SW 1271 (cell line): ENCODE results near the gene SLCO4A1.

ENCODE experiments used
- DNase-seq, 2 experiments: peaks; one replicate each; lab custom pipeline; 2025; lab: John Stamatoyannopoulos, UW

The SLCO4A1 gene

DNA sequence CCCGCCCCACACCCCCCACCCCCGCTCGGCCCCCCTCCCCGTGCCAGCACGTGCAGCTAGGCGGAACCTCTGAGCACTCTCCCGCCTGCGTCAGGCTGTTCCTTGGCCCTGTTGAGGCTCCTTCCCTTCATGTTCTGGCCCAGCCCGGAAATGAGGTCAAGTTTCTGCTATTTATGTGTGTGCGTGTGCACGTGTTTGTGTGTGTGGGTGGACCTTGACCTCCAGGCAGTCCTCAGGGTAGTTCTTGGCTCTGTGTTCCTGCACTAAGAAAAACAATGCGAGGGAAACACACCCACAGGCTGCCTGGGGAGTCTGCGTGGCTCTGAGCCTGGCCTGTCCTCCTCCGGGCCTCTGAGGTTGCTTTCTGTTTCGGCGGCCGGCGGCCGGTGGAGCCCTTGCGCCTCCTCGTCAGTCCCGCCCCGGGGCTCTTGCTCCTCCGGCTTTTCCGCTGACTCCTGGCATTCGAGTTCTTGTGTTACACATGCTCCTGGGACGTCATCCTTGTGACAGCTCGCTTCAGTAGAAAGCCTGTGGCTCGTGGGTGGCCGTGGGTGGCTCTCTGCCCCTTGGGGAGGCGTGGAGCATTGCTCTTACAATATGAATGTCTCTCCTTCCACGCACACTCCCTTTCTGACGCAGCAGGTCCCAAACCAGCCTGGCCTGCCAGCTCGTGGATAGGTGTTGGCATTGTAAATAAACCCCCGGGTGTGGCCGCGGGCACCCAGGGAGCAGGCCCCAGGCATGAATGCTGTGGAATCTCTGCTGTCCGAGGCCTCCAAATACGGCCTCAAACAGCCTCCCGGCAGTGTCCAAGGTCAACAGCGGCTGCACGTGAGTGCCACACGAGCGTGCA is 10.0 kb downstream of the SLCO4A1 start:
- DNase-seq, result peak; percentile 84 to 94

DNA sequence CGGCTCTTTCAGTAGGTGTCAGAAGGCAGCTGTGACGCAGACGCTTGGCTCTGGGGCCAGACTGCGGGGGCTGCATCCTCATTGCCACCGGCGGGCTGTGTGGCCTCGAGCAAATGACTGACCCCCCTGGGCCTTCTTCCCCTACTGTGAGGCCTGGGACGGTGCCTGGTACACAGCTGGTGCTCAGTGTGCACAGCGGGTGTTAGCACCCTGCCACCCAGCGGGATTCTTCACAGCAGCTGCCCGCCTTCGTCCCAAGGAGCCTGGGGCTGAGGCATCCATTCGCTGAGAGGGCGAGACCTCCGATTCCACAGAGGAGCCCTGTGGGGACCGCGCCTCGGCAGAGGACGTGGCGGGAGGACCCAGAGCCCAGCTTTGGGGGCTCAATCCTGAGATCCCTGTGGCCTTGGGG is 10.6 kb downstream of the SLCO4A1 start:
- no peak for DNase-seq

DNA sequence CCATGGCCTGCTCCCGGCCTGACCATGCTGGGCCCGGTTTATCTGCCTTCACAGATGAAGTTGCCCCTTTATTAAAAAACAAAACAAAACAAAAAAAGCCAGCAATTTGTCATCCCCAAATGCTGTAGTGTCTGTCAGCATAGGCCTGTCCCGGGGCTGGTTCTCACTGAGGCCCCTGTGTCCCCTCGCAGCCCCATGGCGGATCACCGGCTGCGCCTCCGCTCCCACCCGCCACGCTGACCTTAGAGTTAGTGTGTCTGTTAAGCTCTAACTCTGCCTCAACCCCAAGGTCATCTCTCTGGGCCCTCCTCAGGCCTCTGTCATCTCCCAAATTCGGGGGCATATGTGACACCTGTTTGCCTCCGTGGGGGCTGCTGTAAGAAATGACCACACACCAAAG is 11.1 kb downstream of the SLCO4A1 start:
- DNase-seq, result no peak

DNA sequence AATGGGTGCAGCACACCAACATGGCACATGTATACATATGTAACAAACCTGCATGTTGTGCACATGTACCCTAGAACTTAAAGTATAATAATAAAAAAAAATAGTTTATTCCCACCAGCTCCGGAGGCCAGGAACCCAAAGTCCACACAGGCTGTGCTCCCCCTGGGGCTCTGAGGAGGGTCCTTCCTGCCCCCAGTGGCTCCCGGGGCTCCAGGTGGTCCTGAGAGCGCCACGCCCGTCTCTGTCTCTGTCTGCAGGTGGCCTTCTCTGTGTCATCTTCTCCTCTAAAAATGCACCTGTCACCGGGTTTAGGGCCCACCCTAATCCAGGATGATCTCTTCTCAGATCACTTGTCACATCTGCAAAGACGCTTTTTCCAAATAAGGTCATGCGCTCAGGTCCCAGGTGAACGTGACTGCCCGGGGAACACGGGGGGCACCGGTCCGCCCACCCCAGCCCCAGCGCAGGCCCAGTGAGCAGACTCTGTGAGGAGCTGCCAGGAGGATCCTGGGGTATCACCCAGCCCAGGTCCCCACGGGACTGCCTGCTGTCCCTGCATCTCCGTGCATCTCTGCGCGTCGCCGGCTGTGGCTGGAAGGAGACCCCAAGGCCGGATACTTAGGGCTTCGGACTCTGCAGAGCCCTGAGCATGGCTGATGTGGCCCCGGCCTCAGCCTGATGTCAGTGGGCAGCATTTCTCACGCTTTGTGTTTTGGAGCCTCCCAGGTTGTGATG is 11.8 kb downstream of the SLCO4A1 start:
- DNase-seq, result no peak

DNA sequence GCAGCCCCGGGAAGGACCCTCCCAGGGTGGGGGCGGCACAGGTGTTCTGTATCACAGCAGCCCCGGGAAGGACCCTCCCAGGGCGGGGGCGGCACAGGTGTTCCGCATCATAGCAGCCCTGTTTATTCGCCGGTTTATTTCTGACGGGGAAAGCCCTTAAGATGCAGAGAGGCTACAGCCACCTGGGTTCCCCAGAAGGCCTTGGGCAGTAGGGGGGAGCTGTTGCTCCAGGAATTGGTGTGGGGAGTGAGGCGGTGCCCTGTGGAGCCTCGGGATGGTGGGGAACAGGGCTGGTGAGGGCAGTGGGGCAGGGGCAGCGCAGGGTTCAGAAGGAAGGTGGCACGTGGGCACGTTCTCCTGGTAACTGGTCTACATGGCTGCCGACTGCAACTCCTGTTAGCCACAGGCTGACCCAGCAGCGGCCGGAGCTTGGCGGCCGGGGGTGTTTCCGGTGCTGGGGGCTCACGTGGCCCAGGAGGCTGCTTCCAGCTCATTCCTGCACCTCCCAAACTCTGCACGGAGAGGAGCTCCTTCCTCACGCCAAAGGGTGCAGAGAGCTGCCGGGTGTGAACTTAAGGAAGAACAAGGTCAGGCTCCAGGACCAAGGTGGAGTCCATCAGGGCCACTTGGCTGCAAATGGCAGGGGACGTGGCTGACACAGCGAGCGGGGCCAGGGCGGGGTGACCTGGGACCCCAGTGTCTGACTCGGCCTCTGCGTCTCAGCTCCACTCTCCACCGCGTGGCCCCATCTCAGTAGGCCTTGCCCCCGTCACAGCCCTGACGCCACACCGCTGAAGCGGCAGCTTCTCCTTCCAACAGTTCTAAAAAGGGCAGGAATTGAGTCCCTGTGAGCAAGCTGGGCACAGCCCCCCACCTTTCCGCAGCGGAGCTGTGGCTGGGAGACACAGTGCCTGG is 13.2 kb downstream of the SLCO4A1 start:
- no peak for DNase-seq

DNA sequence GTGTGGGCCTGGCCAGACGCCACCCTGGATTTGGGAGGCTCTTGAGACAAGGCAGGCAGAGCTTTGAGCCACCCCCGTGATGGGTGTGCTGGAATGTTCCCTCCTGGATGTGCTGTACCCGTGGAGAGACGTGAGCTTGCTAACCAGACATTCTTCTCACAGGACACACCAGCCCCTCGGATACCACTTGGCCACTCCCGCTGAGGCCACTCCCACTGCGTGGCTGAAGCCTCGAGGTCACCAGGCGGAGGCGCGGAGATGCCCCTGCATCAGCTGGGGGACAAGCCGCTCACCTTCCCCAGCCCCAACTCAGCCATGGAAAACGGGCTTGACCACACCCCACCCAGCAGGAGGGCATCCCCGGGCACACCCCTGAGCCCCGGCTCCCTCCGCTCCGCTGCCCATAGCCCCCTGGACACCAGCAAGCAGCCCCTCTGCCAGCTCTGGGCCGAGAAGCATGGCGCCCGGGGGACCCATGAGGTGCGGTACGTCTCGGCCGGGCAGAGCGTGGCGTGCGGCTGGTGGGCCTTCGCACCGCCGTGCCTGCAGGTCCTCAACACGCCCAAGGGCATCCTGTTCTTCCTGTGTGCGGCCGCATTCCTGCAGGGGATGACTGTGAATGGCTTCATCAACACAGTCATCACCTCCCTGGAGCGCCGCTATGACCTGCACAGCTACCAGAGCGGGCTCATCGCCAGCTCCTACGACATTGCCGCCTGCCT is 14.1 kb downstream of the SLCO4A1 start:
- DNase-seq, result no peak

DNA sequence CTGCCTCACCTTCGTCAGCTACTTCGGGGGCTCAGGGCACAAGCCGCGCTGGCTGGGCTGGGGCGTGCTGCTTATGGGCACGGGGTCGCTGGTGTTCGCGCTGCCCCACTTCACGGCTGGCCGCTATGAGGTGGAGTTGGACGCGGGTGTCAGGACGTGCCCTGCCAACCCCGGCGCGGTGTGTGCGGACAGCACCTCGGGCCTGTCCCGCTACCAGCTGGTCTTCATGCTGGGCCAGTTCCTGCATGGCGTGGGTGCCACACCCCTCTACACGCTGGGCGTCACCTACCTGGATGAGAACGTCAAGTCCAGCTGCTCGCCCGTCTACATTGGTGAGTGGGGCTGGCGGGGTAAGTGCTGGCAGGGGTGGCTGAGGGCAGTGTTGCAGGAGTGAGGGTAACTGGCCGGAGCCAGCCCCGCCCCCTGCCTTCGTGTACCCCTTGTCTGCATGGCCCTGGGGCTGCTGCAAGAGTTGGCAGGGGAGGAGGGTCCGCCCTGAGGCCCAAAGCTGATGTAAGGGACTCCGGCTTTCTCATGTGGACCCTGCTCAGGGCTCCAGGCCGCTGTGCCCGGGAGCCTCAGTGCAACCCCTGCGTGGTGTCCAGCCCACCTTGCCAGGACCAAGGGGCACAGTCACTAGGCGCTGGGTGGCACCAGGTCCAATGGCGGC is 14.8 kb downstream of the SLCO4A1 start:
- no peak for DNase-seq

DNA sequence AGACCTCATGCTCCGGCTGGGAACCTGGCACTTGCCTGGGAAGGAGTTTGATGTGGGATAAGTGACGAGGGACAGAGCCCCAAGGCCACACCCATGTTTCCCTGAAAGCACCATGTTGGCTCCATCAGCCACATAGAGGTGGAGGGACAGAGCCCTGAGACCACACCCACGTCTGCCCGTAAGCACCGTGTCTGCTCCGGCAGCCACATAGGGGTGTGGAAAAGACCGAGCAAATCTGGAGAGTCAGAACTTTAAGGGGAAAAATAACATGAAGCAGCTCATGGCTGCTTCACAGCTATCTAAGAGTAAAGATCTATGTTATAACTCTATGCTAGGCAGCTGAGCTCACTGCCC is 15.3 kb downstream of the SLCO4A1 start:
- no peak for DNase-seq

DNA sequence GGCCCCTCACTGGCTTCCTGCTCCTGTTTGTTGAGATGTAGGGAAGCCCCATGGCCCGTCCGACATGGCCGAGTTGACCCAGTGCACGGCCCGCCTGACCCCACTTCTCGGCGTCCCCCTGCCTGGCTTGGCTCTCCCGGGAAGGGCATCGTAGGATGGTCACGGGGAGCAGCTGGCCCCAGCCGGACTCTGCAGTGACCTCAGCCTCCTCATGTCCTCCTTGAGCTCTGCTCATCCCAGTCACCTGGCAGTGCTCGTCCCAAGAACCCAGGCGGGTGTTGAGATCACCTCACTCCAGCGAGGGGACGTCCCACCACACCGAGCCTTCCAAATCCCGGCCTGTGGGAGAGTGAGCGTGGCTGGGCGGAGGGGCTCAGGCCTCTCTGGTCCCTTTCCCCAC is 15.7 kb downstream of the SLCO4A1 start:
- no peak for DNase-seq

DNA sequence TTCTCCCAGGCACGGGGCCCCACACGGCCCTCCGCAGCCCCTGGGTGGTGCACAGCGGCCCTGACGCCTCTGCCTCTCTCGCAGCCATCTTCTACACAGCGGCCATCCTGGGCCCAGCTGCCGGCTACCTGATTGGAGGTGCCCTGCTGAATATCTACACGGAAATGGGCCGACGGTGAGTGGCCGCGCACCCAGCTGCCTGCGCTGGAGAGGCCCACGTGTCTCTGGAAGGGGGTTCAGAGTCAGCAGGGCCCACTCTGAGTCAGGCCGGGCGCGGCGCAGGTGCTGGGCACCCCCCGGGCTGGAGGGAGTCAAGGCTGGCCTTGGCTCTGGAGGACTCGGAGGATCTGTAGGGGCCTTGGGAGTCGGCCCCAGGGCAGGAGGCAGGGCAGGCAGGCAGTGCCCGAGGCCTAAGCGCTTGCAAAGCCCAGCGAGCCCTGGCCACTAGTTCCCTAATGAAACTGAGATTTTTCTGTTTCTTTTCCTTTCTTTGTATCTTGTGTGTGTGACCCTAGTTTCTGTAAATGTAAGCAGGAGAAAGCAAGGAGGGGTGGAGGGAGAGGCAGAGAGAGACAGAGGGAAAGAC is 16.4 kb downstream of the SLCO4A1 start:
- DNase-seq, result no peak

DNA sequence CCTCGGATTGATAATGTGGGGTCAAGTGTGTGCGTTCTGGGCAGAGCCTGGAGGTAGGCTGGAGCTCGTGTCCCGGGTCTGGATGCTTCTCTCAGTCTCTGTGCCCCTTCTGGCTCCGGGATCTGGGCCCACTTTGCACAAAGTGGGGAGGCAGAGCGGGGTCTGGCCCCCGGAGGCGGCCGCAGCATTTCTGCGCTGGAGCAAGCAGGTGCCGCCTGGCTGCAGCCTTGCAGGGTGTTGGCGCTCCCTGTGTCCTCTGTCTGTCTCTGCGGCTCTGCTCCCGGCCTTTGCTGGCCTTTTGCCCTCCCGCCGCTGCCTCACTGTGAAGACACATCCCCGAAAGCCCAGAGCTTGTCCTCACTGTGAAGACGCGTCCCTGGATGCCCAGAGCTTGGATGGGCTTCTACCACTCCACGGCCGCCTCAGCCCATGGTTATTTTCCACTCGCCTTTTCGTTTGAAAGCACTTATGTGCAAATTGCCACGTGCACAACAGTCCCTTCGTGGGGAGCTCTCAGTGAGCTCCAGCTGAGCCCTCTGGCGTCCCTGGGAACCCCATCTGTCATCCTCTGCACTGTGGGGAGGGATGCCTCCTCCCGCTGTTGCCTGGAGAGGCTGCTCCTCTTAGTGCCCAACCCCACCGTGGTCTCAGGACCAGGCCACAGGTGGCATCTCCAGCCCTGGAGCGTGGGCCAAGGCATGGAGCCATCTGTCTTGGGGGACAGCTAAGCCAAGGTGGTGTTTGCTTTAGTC is 17.4 kb downstream of the SLCO4A1 start:
- no peak for DNase-seq

DNA sequence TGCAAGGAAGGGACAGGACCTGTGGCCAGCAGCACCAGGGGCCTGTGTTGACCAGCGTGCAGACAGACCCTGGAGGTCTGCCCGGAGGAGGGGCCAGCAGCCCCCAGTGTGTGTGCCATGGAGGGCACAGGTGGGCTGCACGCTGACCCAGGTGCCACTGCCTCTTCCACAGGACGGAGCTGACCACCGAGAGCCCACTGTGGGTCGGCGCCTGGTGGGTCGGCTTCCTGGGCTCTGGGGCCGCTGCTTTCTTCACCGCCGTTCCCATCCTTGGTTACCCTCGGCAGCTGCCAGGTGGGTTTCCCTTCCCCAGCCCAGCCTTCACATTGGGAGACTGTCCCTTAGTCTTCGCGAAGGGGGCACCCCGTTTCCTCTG is 17.9 kb downstream of the SLCO4A1 start:
- no peak for DNase-seq

DNA sequence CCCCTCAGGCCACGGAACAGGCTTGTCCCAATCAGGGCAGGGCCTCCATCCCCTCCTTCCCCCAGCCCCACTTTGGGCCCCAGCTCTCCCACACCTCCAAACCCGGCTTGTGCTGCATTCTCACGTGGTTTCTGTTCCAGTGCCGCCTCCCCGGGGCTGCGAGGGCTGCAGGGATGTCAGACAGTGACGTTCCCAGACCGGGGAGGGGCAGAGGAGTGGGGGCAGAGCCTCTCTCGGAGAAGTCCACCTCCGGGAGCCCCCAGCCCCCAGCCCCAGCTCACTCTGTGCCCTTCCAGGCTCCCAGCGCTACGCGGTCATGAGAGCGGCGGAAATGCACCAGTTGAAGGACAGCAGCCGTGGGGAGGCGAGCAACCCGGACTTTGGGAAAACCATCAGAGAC is 18.5 kb downstream of the SLCO4A1 start:
- no peak for DNase-seq

DNA sequence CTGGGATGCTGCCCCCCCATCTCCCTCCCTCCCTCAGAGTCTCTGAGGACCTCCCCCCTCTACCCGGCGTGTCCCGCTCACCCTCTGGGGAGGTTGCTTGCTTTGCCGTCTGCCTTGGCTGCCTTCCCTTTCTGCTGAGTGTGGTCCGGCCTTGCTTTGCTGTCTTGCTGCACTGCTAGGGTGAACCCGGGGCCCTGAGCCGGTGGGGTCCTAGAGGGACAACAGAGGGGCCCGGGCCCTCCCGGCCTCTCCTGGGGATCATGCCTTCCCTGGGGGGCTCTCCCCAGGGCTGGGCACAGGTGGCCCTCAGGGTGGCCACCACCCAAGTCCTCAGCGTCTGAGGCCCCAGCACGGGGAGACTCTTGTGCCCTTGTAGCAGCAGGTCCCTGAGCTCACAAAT is 19.3 kb downstream of the SLCO4A1 start:
- no peak for DNase-seq

DNA sequence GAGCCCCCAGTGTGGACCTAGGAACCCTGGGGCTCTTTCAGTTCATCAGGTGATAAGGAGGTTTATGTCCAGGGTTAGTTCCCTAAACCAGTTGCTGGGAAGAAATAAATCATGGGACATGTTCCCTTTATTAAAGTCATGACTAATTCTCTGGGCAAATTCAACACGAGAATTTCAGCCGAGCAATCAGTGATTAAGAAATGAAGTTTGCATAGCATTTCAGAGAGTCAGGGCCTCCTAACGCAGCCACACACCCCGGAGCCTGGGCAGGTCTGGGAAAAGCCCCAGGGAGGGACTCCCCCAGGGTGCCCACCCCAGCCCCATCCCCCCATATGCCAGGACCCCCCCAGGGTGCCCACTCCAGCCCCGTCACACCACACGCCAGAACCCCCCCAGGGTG is 20.1 kb downstream of the SLCO4A1 start:
- DNase-seq, result no peak

DNA sequence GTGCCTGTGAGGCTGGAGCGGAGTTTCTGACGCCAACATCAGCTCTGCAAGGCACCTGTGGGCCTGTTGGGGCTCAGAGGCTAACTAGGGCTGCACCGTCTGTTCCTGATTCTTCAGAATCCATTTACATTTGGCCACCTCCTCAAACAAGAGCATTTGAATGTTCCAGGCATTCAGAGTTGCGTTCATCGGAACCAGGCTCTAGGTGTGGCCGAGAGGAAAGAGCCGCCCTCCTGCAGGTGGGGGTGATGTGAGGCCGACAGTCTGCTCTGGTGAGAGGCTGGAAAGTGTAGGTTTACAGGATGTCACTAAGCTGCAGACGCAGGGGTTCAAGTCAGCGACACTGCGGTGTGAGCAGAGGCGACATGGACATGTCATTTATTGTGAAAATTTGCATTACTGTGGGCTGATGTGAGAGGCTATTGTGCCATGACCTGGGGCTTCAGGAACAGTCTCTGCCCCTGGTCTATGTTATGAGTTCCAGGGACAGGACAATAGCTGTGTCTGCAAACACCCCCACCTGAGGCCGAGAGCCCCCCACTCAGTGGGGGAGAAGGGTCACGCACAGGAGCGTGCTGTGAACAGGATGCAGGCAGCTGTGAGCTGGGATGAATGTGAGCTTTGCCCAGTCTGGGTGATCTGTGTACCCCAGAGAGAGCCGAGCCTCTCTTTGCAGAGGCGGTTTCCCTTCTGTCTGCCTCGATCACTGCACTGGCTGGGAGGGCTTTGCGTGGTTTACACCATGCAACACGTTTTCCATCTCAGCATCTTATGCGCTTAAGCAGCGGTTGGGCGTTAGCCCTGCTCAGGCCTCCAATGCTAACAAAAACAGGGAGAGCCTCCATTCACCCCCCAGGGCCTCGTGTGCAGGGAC is 21.1 kb downstream of the SLCO4A1 start:
- no peak for DNase-seq

DNA sequence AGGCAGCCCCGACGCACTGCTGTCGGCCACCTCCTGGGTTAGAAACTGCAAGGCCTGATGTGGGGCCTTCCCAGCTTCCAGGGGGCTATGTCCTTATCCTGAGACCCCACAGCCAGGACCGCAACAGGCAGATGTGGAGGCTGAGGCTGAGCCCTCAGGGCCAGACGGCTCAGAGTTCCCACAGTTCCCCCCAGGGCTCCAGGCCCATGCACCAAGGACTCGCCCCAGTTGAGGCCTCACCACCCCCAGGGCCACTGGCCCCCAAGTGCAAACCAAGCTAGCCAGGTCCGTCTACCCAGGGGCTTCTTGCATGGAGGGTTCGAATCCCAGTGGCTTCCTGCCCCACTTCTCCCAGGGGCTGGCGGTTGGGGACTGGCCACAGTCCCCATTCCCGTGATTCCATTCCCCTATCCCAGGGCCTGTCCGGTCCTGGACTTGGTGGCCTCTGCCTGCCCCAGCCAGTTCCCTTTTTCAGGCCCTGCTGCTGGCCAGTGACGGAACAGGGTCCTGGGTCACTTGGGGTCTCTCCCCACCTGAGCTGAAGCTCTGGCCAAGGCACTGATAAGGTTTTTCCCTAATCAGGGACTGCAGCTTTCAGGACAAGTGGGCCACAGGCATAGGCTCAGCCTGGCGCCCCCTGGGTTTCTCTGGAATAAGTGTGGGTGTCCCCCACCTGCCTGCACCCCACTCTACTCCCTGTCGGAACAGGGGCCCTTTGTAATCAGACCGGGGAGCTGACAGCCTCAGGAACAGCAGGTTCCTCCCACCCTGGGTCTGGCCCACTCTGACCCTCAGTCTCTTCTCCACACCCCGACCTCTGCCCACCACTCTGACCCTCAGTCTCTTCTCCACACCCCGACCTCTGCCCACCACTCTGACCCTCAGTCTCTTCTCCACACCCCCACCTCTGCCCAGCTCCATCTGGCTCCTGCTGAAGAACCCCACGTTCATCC is 22.0 kb downstream of the SLCO4A1 start:
- no peak for DNase-seq

DNA sequence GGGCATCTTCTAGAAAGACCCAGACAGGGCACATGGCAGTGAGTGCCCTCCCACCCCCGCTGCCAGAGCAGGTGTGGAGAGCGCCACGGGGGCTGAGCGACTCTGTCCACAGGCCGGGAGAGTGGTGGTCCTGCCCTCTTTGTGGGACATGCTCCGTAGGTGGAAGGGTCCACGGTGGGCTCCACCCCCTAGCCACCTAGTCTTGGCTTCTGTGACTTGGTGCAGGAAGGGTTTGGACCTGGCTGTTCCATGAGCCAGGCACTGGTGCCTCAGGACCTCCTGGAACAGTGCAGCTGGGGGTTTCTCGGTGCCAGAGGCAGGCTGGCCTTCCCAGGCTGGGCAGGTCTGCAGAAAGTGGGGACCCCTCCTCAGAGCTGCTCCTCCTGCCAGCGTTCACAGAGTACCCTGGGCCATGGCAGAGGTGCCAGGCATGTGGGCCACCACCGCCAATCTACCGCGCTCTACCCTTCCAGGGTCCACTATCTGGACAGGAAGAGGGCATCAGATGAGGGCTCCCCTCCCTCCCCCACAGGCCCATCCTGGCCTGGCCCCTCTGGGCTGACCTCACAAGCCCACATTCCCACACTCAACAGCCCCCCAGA is 23.0 kb downstream of the SLCO4A1 start:
- DNase-seq, result no peak
